ENCODE results near the gene VCL. TPM values are rescaled to one million over a fixed set of nuclear protein-coding genes. Genes with fewer than 3 reads are reported as not detected.

Gene VCL
- total RNA-seq, 1 donor from 2014 or later: 74.6 TPM

GRCh38 chr10:73967544-73967943 lies 30.4 kb upstream of the VCL start:
- intact Hi-C loops (cut with DNase I): no loop called here
- H3K36me3 ChIP-seq: no peaks in the 10 kb centered on the region
- peak in 1 of 2 donors; percentile 40 for DNase-seq (ENCODE audit: extremely low spot score in 2 of 2)
- H3K9me3 ChIP-seq: no peaks in the 10 kb centered on the region
- no peaks in the 10 kb centered on the region for H3K27me3 ChIP-seq
- H3K4me3 ChIP-seq: no peak overlapping the region
- TF ChIP-seq CTCF (IDR thresholded peaks at IDR 0.05) (no peak), POLR2A (IDR thresholded peaks at IDR 0.05) (no peak), POLR2AphosphoS5 (IDR thresholded peaks at IDR 0.05; ENCODE audit: insufficient read depth in 1 of 2, low read depth in 1 of 2) (no peak)
- H3K4me1 ChIP-seq: peaks cover 27% of the 10 kb centered on the region
- H3K27ac ChIP-seq: peak overlapping the region; percentile 93

DNA sequence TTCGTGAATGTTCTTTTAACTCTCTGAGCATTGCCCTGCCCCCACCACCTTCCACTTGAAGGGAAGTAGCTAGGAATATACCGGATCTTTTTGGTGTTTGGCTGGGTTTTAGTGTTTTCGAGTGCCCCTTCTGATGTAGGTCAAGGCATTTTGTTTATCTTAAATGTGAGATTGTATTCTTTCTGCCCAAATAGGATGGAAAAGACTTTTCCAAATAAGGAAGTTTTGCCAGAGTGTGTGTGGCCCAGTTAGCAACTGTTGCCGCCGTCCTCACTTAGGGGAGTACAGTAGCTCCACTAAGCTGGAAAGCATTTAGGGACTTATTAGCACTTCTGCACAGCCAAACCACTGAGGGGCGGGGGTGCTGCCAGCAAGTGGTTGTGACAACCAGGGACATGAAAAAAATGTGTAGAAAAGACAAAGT lies 29.8 kb upstream of the VCL start:
- no peak for TF ChIP-seq POLR2A (IDR thresholded peaks at IDR 0.05)
- no peak for TF ChIP-seq POLR2AphosphoS5 (IDR thresholded peaks at IDR 0.05; ENCODE audit: insufficient read depth in 1 of 2, low read depth in 1 of 2)
- no peak for TF ChIP-seq CTCF (IDR thresholded peaks at IDR 0.05)
- peak in 1 of 2 donors; percentile 79 for DNase-seq (ENCODE audit: extremely low spot score in 2 of 2)
- Histone ChIP-seq H3K4me3 (no peak overlapping the region), H3K27me3 (no peaks in the 10 kb centered on the region), H3K27ac (peak overlapping the region; percentile 93), H3K9me3 (no peaks in the 10 kb centered on the region), H3K4me1 (peaks cover 27% of the 10 kb centered on the region), H3K36me3 (no peaks in the 10 kb centered on the region)
- intact Hi-C loops (cut with DNase I): no loop called here

GRCh38 chr10:73969224-73969841 lies 28.6 kb upstream of the VCL start:
- Histone ChIP-seq H3K27me3 (no peaks in the 10 kb centered on the region), H3K4me3 (no peak overlapping the region), H3K27ac (no peak overlapping the region), H3K4me1 (peaks cover 27% of the 10 kb centered on the region), H3K9me3 (no peaks in the 10 kb centered on the region), H3K36me3 (no peaks in the 10 kb centered on the region)
- intact Hi-C loops (cut with DNase I): no loop called here
- DNase-seq (ENCODE audit: extremely low spot score in 2 of 2): peak in 1 of 2 donors; percentile 56
- TF ChIP-seq POLR2AphosphoS5 (IDR thresholded peaks at IDR 0.05; ENCODE audit: insufficient read depth in 1 of 2, low read depth in 1 of 2): no peak
- no peak for TF ChIP-seq POLR2A (IDR thresholded peaks at IDR 0.05)
- no peak for TF ChIP-seq CTCF (IDR thresholded peaks at IDR 0.05)

DNA sequence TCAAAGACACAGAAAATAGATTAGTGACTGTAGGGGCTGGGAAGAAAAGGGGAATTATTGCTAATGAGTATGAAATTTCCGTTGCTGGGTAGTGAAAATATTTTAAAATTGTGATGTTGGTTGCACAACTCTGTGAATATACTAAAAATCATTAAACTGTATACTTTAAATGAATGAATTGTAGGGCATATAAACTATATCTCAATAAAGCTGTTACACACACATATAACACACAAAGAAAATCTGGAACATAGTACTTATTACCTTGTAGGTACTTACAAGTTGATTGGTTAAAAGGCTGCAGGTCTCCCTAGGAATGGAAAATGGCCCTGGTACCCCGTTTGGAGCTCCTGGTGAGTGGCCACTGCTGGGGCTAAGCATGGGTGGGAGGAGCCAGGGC lies 27.1 kb upstream of the VCL start:
- H3K4me1 ChIP-seq: peaks cover 14% of the 10 kb centered on the region
- DNase-seq (ENCODE audit: extremely low spot score in 2 of 2): peak in 1 of 2 donors; percentile 25
- no peaks in the 10 kb centered on the region for H3K27me3 ChIP-seq
- TF ChIP-seq CTCF (IDR thresholded peaks at IDR 0.05): no peak
- TF ChIP-seq POLR2AphosphoS5 (IDR thresholded peaks at IDR 0.05; ENCODE audit: insufficient read depth in 1 of 2, low read depth in 1 of 2): no peak
- TF ChIP-seq POLR2A (IDR thresholded peaks at IDR 0.05): no peak
- no peaks in the 10 kb centered on the region for H3K9me3 ChIP-seq
- intact Hi-C loops (cut with DNase I): no loop called here
- H3K27ac ChIP-seq: no peak overlapping the region
- no peaks in the 10 kb centered on the region for H3K36me3 ChIP-seq
- H3K4me3 ChIP-seq: no peak overlapping the region

- TF ChIP-seq POLR2A (IDR thresholded peaks at IDR 0.05) (no peak), CTCF (IDR thresholded peaks at IDR 0.05) (no peak), POLR2AphosphoS5 (IDR thresholded peaks at IDR 0.05; ENCODE audit: insufficient read depth in 1 of 2, low read depth in 1 of 2) (no peak)
- no peaks in the 10 kb centered on the region for H3K36me3 ChIP-seq
- no peak for DNase-seq (ENCODE audit: extremely low spot score in 2 of 2)
- no peak overlapping the region for H3K27ac ChIP-seq
- no peak overlapping the region for H3K4me3 ChIP-seq
- intact Hi-C loops (cut with DNase I): no loop called here
- no peaks in the 10 kb centered on the region for H3K9me3 ChIP-seq
- no peaks in the 10 kb centered on the region for H3K27me3 ChIP-seq
- peaks cover 8% of the 10 kb centered on the region for H3K4me1 ChIP-seq
Observed at GRCh38 chr10:73971636-73972354, 26.1 kb upstream of the VCL start.

All from vagina (tissue), 2 donors.